AG09319 (cell line): Measurements from ENCODE around the gene IPO4.

Source experiments
- DNase-seq: peaks from one replicate; pipeline ENCODE4 v3.0.0-alpha.2; 2010; ENCODE audit warnings: low read depth; ENCODE audit errors: extremely low read depth
- CTCF ChIP-seq: IDR thresholded peaks from 2 replicates; pipeline ENCODE4 v1.5.1; 2011; ENCODE audit warnings: low read depth, mild to moderate bottlenecking, inconsistent platforms, low read length, moderate library complexity

IPO4 gene

DNA sequence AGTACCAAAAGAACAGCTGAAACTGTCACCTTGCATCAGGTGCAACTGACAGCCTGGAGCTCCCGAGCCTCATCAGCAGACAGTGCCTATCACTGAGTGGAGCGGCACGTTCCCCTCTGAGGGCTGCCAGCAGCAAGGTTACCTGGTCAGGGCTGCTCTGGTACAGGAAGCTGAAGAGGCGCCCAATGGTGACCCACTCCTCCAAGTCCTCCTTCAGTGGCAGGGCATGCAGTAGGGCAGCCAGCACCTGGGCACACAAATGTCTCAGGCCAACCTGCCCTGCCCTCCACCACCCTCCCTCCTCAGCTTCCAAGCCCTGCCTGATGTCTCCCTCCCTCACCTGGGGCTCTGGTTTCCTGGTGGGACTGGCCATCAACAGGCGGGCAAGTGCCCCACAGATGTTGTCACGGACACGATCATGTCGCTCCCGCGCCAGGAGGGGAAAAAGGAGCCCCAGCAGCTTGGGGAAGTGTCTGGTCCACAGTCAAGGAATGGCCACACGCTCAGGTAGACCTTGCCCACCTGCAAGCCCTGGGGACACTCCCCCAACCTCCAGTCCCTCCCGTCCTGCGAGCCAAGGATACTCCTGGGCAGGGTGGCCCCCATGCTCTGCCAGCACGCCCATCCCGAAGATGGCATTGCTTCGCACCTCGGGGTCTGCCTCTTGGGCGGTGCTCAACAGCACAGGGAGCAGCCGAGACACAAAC is 7.1 kb downstream of the IPO4 start:
- no peak for DNase-seq
- no peak for TF ChIP-seq CTCF

GRCh38 chr14:24179961-24180796 is 8.4 kb downstream of the IPO4 start:
- TF ChIP-seq CTCF: no peak
- DNase-seq: peak; percentile 63

- no peak for DNase-seq
- no peak for TF ChIP-seq CTCF
Observed at GRCh38 chr14:24179294-24179960, 9.2 kb downstream of the IPO4 start.

- TF ChIP-seq CTCF: no peak
- DNase-seq: no peak
Observed at GRCh38 chr14:24178399-24179178, 10.0 kb downstream of the IPO4 start.

GRCh38 chr14:24177891-24178290 is 10.7 kb downstream of the IPO4 start:
- no peak for TF ChIP-seq CTCF
- DNase-seq: no peak

DNA sequence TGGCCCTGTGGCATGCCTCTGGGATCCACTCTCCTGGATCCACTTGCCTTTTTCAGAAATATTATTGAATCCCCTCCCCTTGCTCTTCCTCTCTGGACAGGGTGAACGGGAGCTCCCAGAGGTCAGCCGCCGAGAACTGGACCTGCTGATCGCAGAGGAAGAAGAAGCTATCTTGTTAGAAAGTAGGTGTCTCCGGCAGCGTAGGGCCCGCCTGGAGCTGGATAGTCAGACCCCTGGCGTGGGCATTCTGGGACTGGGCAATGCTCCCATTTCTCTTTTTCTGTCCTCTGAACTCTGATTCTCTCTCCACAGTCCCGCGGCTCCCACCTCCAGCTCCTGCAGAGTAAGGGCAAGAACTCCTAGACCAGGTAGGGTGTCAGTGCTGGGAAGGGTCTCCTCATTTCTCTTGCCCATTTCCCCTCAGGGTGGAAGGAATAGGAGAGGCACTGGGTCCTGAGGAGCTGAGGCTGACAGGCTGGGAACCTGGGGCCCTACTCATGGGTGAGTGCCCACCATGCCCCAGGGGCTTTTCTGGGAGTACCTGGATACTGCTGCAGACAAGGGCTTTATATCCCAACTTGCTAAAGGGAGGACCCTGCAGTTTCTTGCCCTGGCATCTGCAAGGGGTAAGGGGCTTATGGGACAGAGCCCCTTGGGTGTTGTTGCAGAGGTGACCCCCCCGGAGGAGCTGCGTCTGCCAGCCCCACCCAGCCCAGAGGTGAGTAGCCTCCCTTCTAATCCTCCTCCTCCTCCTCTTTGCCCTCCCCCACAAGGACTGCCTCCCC is 11.4 kb downstream of the IPO4 start:
- no peak for TF ChIP-seq CTCF
- DNase-seq: no peak
